ENCODE data around the gene SLCO2A1.

Gene SLCO2A1

GRCh38 chr3:134038716-134039115, 9.0 kb upstream of the SLCO2A1 start:
- H3K4me1 ChIP-seq (ENCODE audit: low read length) = no peaks in the 10 kb centered on the region
- H3K27me3 ChIP-seq (replicated peaks; ENCODE audit: insufficient read depth, low read length) = no peaks in the 10 kb centered on the region
- no peak overlapping the region for H3K9ac ChIP-seq (ENCODE audit: low read length)
- no peaks in the 10 kb centered on the region for H3K9me3 ChIP-seq (replicated peaks; ENCODE audit: insufficient read depth, low read length)
- H3K27ac ChIP-seq (ENCODE audit: low read length) = no peak overlapping the region
- H3K9me2 ChIP-seq (replicated peaks; ENCODE audit: insufficient read depth, low read length) = no peaks in the 10 kb centered on the region
- no peak overlapping the region for H3K4me2 ChIP-seq (ENCODE audit: low read depth, low read length)
- H3F3A ChIP-seq (ENCODE audit: insufficient read depth, low read length) = no peaks in the 10 kb centered on the region
- DNase-seq = no peak
- H3K36me3 ChIP-seq (replicated peaks; ENCODE audit: insufficient read depth, low read length) = no peaks in the 10 kb centered on the region
- no peak for TF ChIP-seq EZH2phosphoT487 (IDR thresholded peaks at IDR 0.05; ENCODE audit: low read length)
- TF ChIP-seq EZH2 (optimal IDR thresholded peaks at IDR 0.05; ENCODE audit: low read depth, low read length) = no peak
- no peak for TF ChIP-seq CTCF (IDR thresholded peaks at IDR 0.05; ENCODE audit: low read length)
- H4K20me1 ChIP-seq (ENCODE audit: insufficient read depth, low read length) = no peaks in the 10 kb centered on the region
- no peak overlapping the region for H2AFZ ChIP-seq (ENCODE audit: low read length)
- H3K4me3 ChIP-seq (ENCODE audit: low read length) = no peak overlapping the region
- no peaks in the 10 kb centered on the region for H3K79me2 ChIP-seq (ENCODE audit: low read length)

GRCh38 chr3:134038071-134038491, 8.4 kb upstream of the SLCO2A1 start:
- Histone ChIP-seq H3K4me2 (ENCODE audit: low read depth, low read length) (no peak overlapping the region), H3K9me2 (replicated peaks; ENCODE audit: insufficient read depth, low read length) (no peaks in the 10 kb centered on the region), H3K36me3 (replicated peaks; ENCODE audit: insufficient read depth, low read length) (no peaks in the 10 kb centered on the region), H3K27ac (ENCODE audit: low read length) (no peak overlapping the region), H4K20me1 (ENCODE audit: insufficient read depth, low read length) (no peaks in the 10 kb centered on the region), H3K79me2 (ENCODE audit: low read length) (no peaks in the 10 kb centered on the region), H3K9ac (ENCODE audit: low read length) (no peak overlapping the region), H3K9me3 (replicated peaks; ENCODE audit: insufficient read depth, low read length) (no peaks in the 10 kb centered on the region), H3F3A (ENCODE audit: insufficient read depth, low read length) (no peaks in the 10 kb centered on the region), H2AFZ (ENCODE audit: low read length) (no peak overlapping the region), H3K27me3 (replicated peaks; ENCODE audit: insufficient read depth, low read length) (no peaks in the 10 kb centered on the region), H3K4me1 (ENCODE audit: low read length) (no peaks in the 10 kb centered on the region), H3K4me3 (ENCODE audit: low read length) (no peak overlapping the region)
- TF ChIP-seq EZH2 (optimal IDR thresholded peaks at IDR 0.05; ENCODE audit: low read depth, low read length) = no peak
- TF ChIP-seq CTCF (IDR thresholded peaks at IDR 0.05; ENCODE audit: low read length) = no peak
- no peak for TF ChIP-seq EZH2phosphoT487 (IDR thresholded peaks at IDR 0.05; ENCODE audit: low read length)
- DNase-seq = no peak

GRCh38 chr3:134037168-134037567, 7.4 kb upstream of the SLCO2A1 start:
- TF ChIP-seq CTCF (IDR thresholded peaks at IDR 0.05; ENCODE audit: low read length) = no peak
- no peak for TF ChIP-seq EZH2phosphoT487 (IDR thresholded peaks at IDR 0.05; ENCODE audit: low read length)
- TF ChIP-seq EZH2 (optimal IDR thresholded peaks at IDR 0.05; ENCODE audit: low read depth, low read length) = no peak
- Histone ChIP-seq H3K27me3 (replicated peaks; ENCODE audit: insufficient read depth, low read length) (no peaks in the 10 kb centered on the region), H3F3A (ENCODE audit: insufficient read depth, low read length) (no peaks in the 10 kb centered on the region), H3K27ac (ENCODE audit: low read length) (no peak overlapping the region), H3K79me2 (ENCODE audit: low read length) (no peaks in the 10 kb centered on the region), H3K4me1 (ENCODE audit: low read length) (no peaks in the 10 kb centered on the region), H4K20me1 (ENCODE audit: insufficient read depth, low read length) (no peaks in the 10 kb centered on the region), H2AFZ (ENCODE audit: low read length) (no peak overlapping the region), H3K4me3 (ENCODE audit: low read length) (no peak overlapping the region), H3K9ac (ENCODE audit: low read length) (no peak overlapping the region), H3K9me3 (replicated peaks; ENCODE audit: insufficient read depth, low read length) (no peaks in the 10 kb centered on the region), H3K36me3 (replicated peaks; ENCODE audit: insufficient read depth, low read length) (no peaks in the 10 kb centered on the region), H3K9me2 (replicated peaks; ENCODE audit: insufficient read depth, low read length) (no peaks in the 10 kb centered on the region), H3K4me2 (ENCODE audit: low read depth, low read length) (no peak overlapping the region)
- no peak for DNase-seq

Data from MM.1S (cell line).